GF-D8 (cell line): Measurements from ENCODE around the gene STRBP.

Source experiments
- DNase-seq: peaks from one replicate; lab custom pipeline; 2025; lab: John Stamatoyannopoulos, UW

STRBP gene

DNA sequence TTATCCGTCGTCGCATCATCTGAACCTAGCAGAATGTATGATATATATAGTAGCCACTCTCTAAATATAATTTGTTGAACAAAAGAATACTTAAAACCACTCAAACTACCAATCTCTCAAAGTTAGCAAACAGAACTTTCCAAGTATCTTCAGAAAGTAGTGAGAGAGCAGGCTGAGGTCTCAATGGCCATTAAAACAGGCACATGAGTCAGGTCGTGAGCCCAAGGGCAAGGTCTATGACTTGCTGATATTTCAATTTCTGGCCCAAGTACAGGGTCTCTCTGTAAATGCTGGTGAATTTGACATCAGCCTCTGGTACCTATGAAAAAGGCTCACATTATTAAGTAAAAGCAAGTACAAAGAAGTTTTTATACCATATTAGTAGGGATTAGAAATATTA lies 139.8 kb downstream of the STRBP start:
- no peak for DNase-seq

DNA sequence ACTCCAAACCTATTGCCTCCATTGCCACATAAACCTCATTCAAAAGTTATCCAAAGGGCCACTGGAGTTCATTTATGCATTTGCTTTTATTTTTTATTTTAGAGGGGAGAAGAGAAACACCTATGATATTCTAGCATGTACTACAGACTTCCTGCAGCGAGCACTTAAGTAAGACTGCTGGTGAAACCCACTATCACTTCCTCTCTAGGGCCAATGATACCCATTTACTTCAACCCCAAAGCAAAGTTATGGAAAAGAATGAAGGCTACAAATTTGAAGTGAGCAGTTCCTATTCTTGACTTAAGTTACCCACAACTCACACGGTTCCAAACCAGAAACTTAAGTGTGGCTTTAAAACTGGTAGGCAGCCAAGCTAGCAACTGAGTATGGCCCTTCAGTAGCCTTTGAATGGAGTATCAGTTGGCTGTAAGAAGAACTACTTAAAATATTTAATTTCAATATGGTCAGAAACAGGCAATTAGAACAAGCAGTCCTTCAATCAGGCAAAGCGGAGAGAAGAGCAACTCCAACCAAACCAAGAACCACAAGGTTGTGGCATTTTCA lies 140.8 kb downstream of the STRBP start:
- DNase-seq = no peak

DNA sequence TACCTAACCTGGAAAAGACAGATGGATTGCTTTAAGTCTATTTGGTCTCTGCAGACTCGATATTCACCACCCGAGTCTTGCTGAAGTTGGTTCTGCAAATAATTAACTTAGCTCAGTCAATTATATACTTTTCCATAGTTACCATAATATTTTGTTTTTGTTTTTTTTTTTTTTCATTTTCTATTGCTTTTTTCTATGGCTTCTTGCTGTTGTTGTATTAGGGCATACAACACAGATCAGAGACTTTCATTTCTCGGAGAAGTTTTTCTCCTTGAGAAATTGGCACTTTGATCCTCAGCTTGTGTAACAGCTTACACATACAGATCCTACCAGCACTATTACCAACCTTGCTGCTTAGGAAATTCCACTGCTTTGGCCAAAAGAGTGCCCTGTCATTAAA lies 146.9 kb downstream of the STRBP start:
- no peak for DNase-seq

DNA sequence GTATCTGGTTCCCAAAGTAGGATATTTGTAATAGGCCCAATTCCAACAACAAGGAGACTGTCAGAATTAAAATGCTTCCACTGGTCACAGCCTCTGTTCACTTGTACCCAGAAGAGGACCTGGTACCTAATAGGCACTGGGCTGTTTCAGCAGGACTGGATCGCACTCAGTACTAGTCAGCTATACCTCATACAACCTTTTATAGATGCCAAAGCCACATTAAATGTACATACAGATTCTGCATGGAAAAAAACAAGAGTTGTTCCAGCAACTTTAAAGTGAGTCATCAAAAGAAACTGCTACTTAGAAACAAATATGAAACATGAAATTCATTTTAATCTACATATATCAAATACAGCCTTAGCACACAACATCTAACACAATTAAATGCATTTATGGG lies 147.4 kb downstream of the STRBP start:
- no peak for DNase-seq

GRCh38 chr9:123120131-123120530 lies 148.3 kb downstream of the STRBP start:
- no peak for DNase-seq

GRCh38 chr9:123119566-123119965 lies 148.8 kb downstream of the STRBP start:
- DNase-seq = no peak

DNA sequence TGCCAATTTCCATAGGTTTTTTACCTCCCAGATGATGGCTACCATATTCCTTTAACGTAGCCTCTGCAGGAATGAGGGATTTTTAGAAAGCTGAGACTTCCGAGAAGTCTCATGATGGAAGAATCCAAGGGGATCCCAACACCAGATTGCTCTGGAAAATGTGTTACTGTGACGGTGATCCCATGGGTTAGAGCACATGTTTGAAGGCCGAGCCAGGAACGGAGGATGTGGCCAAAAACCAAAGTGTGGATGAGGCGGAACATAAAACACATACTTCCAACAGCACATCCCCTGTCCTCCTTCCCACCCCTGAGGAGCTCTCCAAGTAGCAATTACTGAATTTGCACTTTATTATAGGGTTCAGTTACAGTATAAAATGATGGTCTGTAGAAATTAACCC lies 152.3 kb downstream of the STRBP start:
- no peak for DNase-seq

- no peak for DNase-seq
Observed at GRCh38 chr9:123115146-123115913, 153.1 kb downstream of the STRBP start.

GRCh38 chr9:123113185-123113584 lies 155.2 kb downstream of the STRBP start:
- DNase-seq = no peak

- no peak for DNase-seq
Observed at GRCh38 chr9:123112015-123112975, 156.1 kb downstream of the STRBP start.

DNA sequence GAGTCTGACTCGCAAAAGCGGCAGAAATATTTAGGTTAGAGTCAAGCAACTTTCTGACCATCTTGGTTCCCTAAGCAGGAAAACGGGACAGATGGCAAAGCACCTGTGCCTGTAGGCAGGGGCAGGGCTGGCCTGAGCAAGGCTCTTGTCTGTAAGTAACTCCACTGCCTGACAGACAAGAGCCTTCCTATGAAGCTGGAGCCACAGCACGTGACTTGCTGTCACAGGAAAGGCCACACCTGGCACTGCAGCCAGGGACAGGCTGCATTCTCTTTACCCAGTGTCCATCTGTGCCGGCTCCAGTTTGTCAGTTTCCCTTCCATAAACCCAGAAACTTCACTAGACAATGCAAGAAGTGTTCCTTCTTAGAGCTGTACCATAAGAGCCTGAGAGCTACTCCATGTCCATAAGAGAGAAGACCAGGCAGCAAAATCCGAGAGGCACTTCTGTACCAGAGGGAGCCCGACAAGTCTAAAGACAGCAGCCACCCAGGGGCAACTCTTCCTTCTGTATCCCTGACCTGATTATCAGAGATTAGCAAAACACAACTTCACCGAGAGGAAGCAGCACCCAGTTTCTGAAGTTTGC lies 156.9 kb downstream of the STRBP start:
- no peak for DNase-seq

GRCh38 chr9:123109540-123110279 lies 158.7 kb downstream of the STRBP start:
- no peak for DNase-seq

DNA sequence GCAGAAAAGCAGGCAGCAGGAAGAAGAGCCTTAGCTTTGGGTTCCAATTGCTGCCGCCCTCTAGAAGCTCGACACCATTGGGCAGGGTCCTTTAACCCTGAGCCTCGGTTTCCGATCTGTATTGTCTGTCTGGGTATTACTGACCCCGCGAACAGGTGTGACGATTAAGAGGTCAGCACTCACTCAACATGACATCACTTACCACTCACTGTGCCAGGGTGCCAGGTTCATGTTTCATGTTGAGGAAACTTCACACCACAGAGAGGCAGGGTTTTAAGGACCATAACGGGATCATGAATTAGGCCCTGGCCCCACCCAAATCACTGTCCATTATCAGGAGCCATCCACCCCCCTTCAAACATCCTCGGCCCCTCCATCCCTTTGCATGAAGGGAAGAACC lies 159.4 kb downstream of the STRBP start:
- no peak for DNase-seq

DNA sequence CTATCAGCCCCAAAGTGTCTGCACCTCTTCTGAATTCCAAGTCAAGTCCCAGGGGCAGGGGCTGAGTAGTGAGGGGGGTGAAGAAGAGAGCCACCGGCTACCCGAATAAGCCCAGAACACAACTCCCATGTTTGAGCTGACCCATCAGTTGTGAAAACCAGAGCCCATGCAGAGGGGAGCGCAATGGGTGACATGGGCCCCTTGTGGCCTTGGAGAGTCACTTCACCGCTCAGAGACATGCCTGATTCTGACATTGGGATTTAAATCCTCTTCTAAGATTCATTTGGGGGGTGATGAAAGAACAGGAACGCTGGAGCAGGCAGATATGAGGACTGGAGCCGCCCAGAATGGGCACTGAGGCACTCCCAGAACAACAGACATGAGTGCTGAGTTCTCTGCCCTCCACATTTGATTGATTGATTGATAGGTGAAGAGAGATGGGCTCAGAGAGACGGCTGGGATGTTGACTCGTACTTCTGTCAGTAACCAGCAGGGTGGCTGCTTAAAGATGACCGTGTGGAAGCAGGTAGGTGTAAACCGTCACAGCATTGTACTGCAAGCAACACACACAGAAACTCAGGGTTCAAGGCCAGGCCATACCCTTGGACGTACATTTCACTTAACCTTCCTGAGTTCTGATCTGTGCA lies 160.6 kb downstream of the STRBP start:
- DNase-seq = no peak

DNA sequence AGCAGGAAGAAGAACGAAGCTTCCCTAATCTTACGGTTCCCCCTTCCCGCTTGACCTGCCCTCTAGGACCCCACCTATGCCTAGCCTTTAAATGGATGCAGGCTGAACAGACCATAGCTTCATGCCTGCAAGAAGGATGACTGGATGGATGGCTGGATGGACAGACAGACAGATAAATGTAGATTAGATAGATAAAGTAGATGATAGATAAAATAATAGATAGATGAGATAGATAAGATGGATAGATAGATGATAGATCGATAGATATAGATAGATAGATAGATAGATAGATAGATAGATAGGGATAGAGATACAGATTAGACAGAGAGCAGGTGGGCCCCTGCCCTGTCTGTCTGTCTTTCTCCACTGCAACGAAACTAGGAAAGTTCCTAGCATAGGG lies 162.9 kb downstream of the STRBP start:
- no peak for DNase-seq

GRCh38 chr9:123104807-123105206 lies 163.6 kb downstream of the STRBP start:
- no peak for DNase-seq

DNA sequence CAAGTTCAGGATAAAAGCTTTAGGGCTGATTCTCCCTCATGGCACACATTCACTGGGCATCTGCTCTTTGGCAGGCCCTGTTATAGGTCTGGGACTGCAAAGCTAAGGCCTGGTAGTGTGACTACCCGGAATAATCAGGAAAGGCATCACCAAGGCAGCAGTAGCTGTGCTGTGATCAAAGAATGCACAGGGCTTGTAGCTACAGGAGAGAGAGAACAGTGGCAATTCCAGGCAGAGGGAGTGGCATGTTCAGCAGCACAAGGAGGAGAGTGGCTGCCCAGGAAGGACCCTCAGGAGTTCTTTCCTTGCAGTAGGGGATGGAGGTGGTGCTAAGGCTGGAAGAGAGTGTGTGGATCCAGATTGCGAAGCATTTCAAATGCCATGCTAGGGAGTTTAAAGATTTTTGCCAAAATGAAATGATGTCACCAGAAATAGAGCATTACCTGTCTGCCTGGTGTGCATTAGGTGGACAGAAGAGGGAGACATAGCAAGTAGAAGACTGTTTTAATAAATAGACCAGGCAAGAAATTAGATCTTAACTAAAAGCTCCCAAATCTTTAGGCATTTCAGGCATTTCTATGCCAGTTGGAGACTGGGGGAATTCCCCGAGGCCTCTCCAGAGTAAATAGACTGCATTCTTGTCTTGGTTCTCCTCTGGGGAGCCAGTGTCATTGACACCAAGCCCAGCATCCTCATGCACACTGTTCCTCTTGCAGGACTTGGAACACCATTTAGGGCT lies 165.8 kb downstream of the STRBP start:
- DNase-seq = no peak

DNA sequence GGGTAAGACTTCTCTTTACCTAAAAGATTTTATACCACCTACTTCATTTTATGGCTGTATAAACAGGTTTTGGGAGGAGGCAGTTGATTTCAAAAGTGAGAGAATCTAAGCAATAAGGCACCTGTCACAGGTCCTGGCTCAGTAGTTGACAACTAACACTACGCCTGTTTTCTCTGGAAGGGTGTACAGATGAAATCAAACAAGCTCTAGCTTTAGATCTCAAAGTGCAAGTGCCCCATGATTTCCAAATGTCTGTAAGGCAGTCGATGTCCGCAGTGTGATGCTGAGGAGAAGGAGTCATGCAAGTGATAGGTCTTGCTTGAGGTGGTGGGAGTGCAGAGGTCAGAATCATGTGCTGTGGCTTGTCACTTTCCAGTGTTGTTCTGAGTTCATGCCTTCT lies 168.8 kb downstream of the STRBP start:
- DNase-seq = no peak

GRCh38 chr9:123099042-123099441 lies 169.3 kb downstream of the STRBP start:
- no peak for DNase-seq

DNA sequence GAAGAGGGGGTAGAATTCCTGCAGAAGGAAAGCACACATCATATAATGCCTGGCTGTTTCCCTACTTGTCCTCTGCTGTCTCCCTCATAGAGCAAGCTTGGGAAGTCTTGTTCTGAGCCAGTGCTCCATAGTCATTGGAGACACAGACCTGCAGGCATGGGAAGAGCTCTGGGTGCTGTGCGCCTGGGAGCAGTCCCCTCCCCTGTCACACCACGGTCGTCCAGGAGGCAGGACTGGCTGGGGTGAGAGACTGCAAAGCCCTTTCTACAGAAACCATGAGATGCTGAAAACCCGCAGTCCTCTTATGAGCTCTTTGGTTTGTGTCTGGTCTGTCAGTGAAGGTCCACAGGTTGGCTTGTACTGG lies 170.3 kb downstream of the STRBP start:
- no peak for DNase-seq
